K562 (cell line): Measurements from ENCODE around the gene NME7. TPM values are rescaled to one million over a fixed set of nuclear protein-coding genes. Genes with fewer than 3 reads are reported as not detected.

ENCODE experiments used
- ATAC-seq: fragments of 200-7000 bp; cut with Tn5 transposase; 3 replicates; pipeline ENCODE4 v1.9.1; 2020; ENCODE audit warnings: moderate library complexity
- BruUV-seq: library from RNA; stranded (reverse); fragments of 400-500 nt; replicated peaks from 2 replicates; lab custom pipeline; 2021; lab: Mats Ljungman, UMichigan
- CTCF ChIA-PET: fragments of 300-600 bp; formaldehyde crosslinking; extraction: SDS; loops from one replicate; lab custom pipeline; 2021; ENCODE audit warnings: low intra/inter-chr PET ratio; lab: Yijun Ruan, JAX
- POLR2A ChIA-PET: fragments of 300-600, 350-650 bp; sonication (Branson Sonifier 250); formaldehyde crosslinking; extraction: SDS; loops from one replicate; lab custom pipeline; 2021; ENCODE audit warnings: antibody characterized with exemption, inconsistent platforms; lab: Yijun Ruan, JAX
- DNase-seq, 4 experiments: peaks; one replicate each; pipeline versions ENCODE4 v3.0.0 to v3.0.0-alpha.2; 2011 to 2018; ENCODE audit warnings: low spot score in 3 of 4, mixed read lengths in 3 of 4; ENCODE audit errors: extremely low read depth in 1 of 4
- FAIRE-seq: peaks from 2 replicates; lab custom pipeline; 2011; peaks lifted over from hg19 to GRCh38; lab: Jason Lieb, UNC
- H2AFZ ChIP-seq: 2 replicates; pipeline ENCODE4 v1.6.0; 2011; ENCODE audit warnings: low read depth, low read length, control low read depth, inconsistent platforms
- H3K27ac ChIP-seq: fragments of 200-600 bp; 3 replicates; pipeline ENCODE4 v1.8.0; 2011; ENCODE audit warnings: low read depth, mild to moderate bottlenecking, control low read depth, inconsistent platforms, low read length, moderate library complexity, mixed read lengths; ENCODE audit errors: extremely low read depth
- H3K27me3 ChIP-seq, 2 experiments: fragments of 300-600 bp in 1 of 2; 2 replicates in 1 of 2; 3 replicates in 1 of 2; pipeline versions ENCODE4 v1.6.0 to v1.8.0; 2011; ENCODE audit warnings: inconsistent platforms in 2 of 2, low read length in 2 of 2, mild to moderate bottlenecking in 1 of 2, mixed read lengths in 1 of 2, moderate library complexity in 1 of 2; ENCODE audit not compliant: control insufficient read depth in 2 of 2, insufficient read depth in 2 of 2
- H3K36me3 ChIP-seq: fragments of 300-600 bp; 3 replicates; pipeline ENCODE4 v1.8.0; 2011; ENCODE audit warnings: mild to moderate bottlenecking, low read length, inconsistent platforms; ENCODE audit not compliant: control insufficient read depth, insufficient read depth
- H3K4me1 ChIP-seq, 2 experiments: fragments of 200-600 bp in 1 of 2; replicated peaks in 1 of 2; 2 replicates in 1 of 2; 3 replicates in 1 of 2; pipeline versions ENCODE4 v1.5.1 to v1.8.0; 2011; ENCODE audit warnings: inconsistent platforms in 2 of 2, low read length in 2 of 2, mild to moderate bottlenecking in 1 of 2, mixed read lengths in 1 of 2, moderate library complexity in 1 of 2; ENCODE audit not compliant: control insufficient read depth in 2 of 2, insufficient read depth in 2 of 2
- H3K4me2 ChIP-seq: 2 replicates; pipeline ENCODE4 v1.6.1; 2011; ENCODE audit warnings: low read length, control low read depth, inconsistent platforms, mixed read lengths; ENCODE audit not compliant: insufficient read depth
- H3K4me3 ChIP-seq: fragments of 200-600 bp; sonication (generic), shearing (Covaris generic); 2 replicates; pipeline ENCODE4 v1.5.1; 2016; ENCODE audit warnings: control low read depth, inconsistent platforms
- H3K79me2 ChIP-seq: fragments of 200-600 bp; 3 replicates; pipeline ENCODE4 v1.8.0; 2011; ENCODE audit warnings: low read length, inconsistent platforms; ENCODE audit not compliant: control insufficient read depth, insufficient read depth
- H3K9ac ChIP-seq, 2 experiments: 2 replicates each; pipeline versions ENCODE4 v1.6.0 to v1.6.1; 2011; ENCODE audit warnings: low read depth in 2 of 2, low read length in 2 of 2, control low read depth in 1 of 2, inconsistent platforms in 1 of 2, mild to moderate bottlenecking in 1 of 2, mixed read lengths in 1 of 2; ENCODE audit not compliant: insufficient read depth in 1 of 2
- H3K9me1 ChIP-seq: one replicate; pipeline ENCODE4 v1.6.0; 2011; ENCODE audit warnings: inconsistent platforms, mild to moderate bottlenecking, low read length, moderate library complexity; ENCODE audit not compliant: control insufficient read depth, insufficient read depth
- H3K9me3 ChIP-seq: replicated peaks from 2 replicates; pipeline ENCODE4 v1.5.1; 2011; ENCODE audit warnings: low read depth, low read length, inconsistent platforms; ENCODE audit not compliant: control insufficient read depth, insufficient read depth
- H4K20me1 ChIP-seq: replicated peaks from 2 replicates; pipeline ENCODE4 v1.6.1; 2011; ENCODE audit warnings: low read length, inconsistent platforms, mixed read lengths; ENCODE audit not compliant: control insufficient read depth, insufficient read depth
- C11orf30 ChIP-seq: fragments of 450-650 bp; IDR thresholded peaks from 2 replicates; pipeline ENCODE4 v1.6.1; 2016; ENCODE audit warnings: low read depth, mild to moderate bottlenecking
- CEBPG ChIP-seq, 3 experiments: fragments of 200-800 bp in 1 of 3; sonication (Bioruptor generic) in 1 of 3; sonication (generic) in 1 of 3; formaldehyde crosslinking in 1 of 3; IDR thresholded peaks in 2 of 3; conservative IDR thresholded peaks in 1 of 3; 2 replicates each; pipeline versions ENCODE4 v1.6.1 to v1.8.0; 2016 to 2022; ENCODE audit warnings: missing compliant biosample characterization in 2 of 3, missing genetic modification characterization in 2 of 3, mild to moderate bottlenecking in 1 of 3, missing genetic modification reagents in 1 of 3
- CREM ChIP-seq: IDR thresholded peaks from 2 replicates; pipeline ENCODE4 v1.6.1; 2014; ENCODE audit warnings: antibody characterized with exemption, low read depth
- EGR1 ChIP-seq: fragments of 450-650 bp; conservative IDR thresholded peaks from 2 replicates; pipeline ENCODE4 v1.6.1; 2017; ENCODE audit warnings: mild to moderate bottlenecking
- ELK1 ChIP-seq: sonication (generic); formaldehyde crosslinking; IDR thresholded peaks from 2 replicates; pipeline ENCODE4 v1.8.1; 2022; ENCODE audit warnings: missing genetic modification reagents
- EP300 ChIP-seq: IDR thresholded peaks from 2 replicates; pipeline ENCODE4 v1.6.1; 2012; ENCODE audit warnings: low read length, improper control_type of control experiment
- ESRRA ChIP-seq: fragments of 450-650 bp; IDR thresholded peaks from 2 replicates; pipeline ENCODE4 v1.6.1; 2014; ENCODE audit warnings: low read depth, mild to moderate bottlenecking, moderate library complexity, borderline replicate concordance
- GTF2F1 ChIP-seq: IDR thresholded peaks from 2 replicates; pipeline ENCODE4 v1.6.1; 2011; ENCODE audit warnings: low read depth, low read length, improper control_type of control experiment
- ILK ChIP-seq: fragments of 450-650 bp; IDR thresholded peaks from 2 replicates; pipeline ENCODE4 v1.6.1; 2016; ENCODE audit warnings: missing genetic modification characterization, low read depth, mild to moderate bottlenecking, missing compliant biosample characterization, moderate library complexity, borderline replicate concordance
- LCOR ChIP-seq: sonication (generic); formaldehyde crosslinking; IDR thresholded peaks from 2 replicates; pipeline ENCODE4 v1.8.0; 2022; ENCODE audit warnings: mild to moderate bottlenecking, missing genetic modification reagents
- MED1 ChIP-seq: sonication (generic); formaldehyde crosslinking; IDR thresholded peaks from 2 replicates; pipeline ENCODE4 v1.8.1; 2023; ENCODE audit warnings: missing genetic modification reagents, borderline replicate concordance
- PRMT5 ChIP-seq: sonication (generic); formaldehyde crosslinking; IDR thresholded peaks from 2 replicates; pipeline ENCODE4 v1.5.0; 2020; ENCODE audit warnings: missing genetic modification reagents
- SRSF7 ChIP-seq: fragments of 200-400 bp; formaldehyde crosslinking; optimal IDR thresholded peaks from 2 replicates; pipeline ENCODE3; 2017; ENCODE audit warnings: mild to moderate bottlenecking, low read depth, low read length
- SRSF9 ChIP-seq: fragments of 200-400 bp; formaldehyde crosslinking; IDR thresholded peaks from 2 replicates; pipeline ENCODE4 v1.6.1; 2017; ENCODE audit warnings: low read depth, low read length, borderline replicate concordance
- THAP12 ChIP-seq: fragments of 250-450 bp; sonication (Bioruptor Pico); IDR thresholded peaks from 2 replicates; pipeline ENCODE4 v1.9.0; 2021; ENCODE audit warnings: mild to moderate bottlenecking, inconsistent platforms
- ZNF175 ChIP-seq: fragments of 200-800 bp; sonication (Bioruptor generic); IDR thresholded peaks from 2 replicates; pipeline ENCODE4 v1.6.1; 2016; ENCODE audit warnings: low read depth, mild to moderate bottlenecking, missing genetic modification characterization, missing compliant biosample characterization
- ZNF280A ChIP-seq: fragments of 450-650 bp; IDR thresholded peaks from 2 replicates; pipeline ENCODE4 v1.6.1; 2018; ENCODE audit warnings: mild to moderate bottlenecking, low read depth; ENCODE audit not compliant: partially characterized antibody
- ZNF830 ChIP-seq: fragments of 250-450 bp; sonication (Bioruptor Pico); IDR thresholded peaks from 2 replicates; pipeline ENCODE4 v1.5.0; 2021; ENCODE audit warnings: mild to moderate bottlenecking
- ZSCAN32 ChIP-seq: fragments of 450-650 bp; formaldehyde crosslinking; IDR thresholded peaks from 2 replicates; pipeline ENCODE4 v1.4.0; 2020; ENCODE audit warnings: mild to moderate bottlenecking, moderate library complexity
- WGBS: fragments of 100-300 bp; shearing (Covaris generic); methylation state at CpG from one replicate; pipeline ENCODE4 v1.1.6; 2016; ENCODE audit warnings: low coverage, mixed read lengths; ENCODE audit not compliant: insufficient coverage; ENCODE audit errors: missing lambda C conversion rate; 5-methylcytosine and 5-hydroxymethylcytosine counted together
- in situ Hi-C: fragments of 300-500 bp; cut with MboI; formaldehyde crosslinking; loops from 4 replicates; pipeline ENCODE4 v1.15.0; 2018; ENCODE audit warnings: inconsistent platforms, mixed read lengths
- intact Hi-C: fragments of 100-400 bp; cut with micrococcal nuclease; formaldehyde crosslinking; loops from 2 replicates; pipeline ENCODE4 v1.14.2; 2022
- polyA plus RNA-seq, 8 experiments: library from polyadenylated mRNA; depleted of rRNA in 4 of 8; stranded (reverse) in 5 of 8; unstranded in 3 of 8; fragments of >200 nt; fragmentation: Nextera tagmentation in 2 of 8; fragmentation: Illumina TruSeq in 1 of 8; extraction: Ambion mirVana in 2 of 8; extraction: Trizol in 1 of 8; gene quantifications; 2 replicates each; pipeline versions ENCODE4 v1.2.1 to v1.2.3, GENCODE V29; 2011 to 2014; ENCODE audit warnings: inconsistent platforms in 1 of 8, missing spikeins in 1 of 8
- total RNA-seq, 7 experiments: library from RNA; depleted of rRNA in 6 of 7; stranded (reverse); fragments of >200 nt in 6 of 7; fragmentation: Illumina TruSeq in 2 of 7; extraction: Trizol in 2 of 7; gene quantifications; 2 replicates each; pipeline versions ENCODE4 v1.2.1 to v1.2.3, GENCODE V29; 2011 to 2021; ENCODE audit warnings: low replicate concordance in 1 of 7

NME7 gene
- total and polyA plus RNA-seq, 9 of the 15 experiments (the other 6 are each of a cell fraction or from before 2014, with no cell fraction given): 7.9 to 43.2 (median 23.9) TPM

- H3K9ac ChIP-seq: no peak overlapping the region
- peaks cover 2 to 5% of the 10 kb centered on the region in 2 experiments; a peak in 3 of 5 replicates for H3K4me1 ChIP-seq
- ATAC-seq: no peak
- ChIA-PET POLR2A (interaction anchor here (0.5 to 0.9 kb wide), 3 partner anchors 232 to 374 kb away, joined by 3 read pairs; partner anchors contain the start of gene SLC19A2), CTCF (no interaction called here)
- no peaks in the 10 kb centered on the region for H3K36me3 ChIP-seq
- no TSS peak for BruUV-seq
- DNase-seq: no peak
- in situ Hi-C loops (no loop called here), intact Hi-C loops (no loop called here)
- H2AFZ ChIP-seq: no peak overlapping the region
- no peak overlapping the region for H3K4me3 ChIP-seq
- no peaks in the 10 kb centered on the region for H3K9me1 ChIP-seq
- no peaks in the 10 kb centered on the region for H3K79me2 ChIP-seq
- no peak for FAIRE-seq
- H3K27me3 ChIP-seq: peaks cover 0 to under 1% of the 10 kb centered on the region in 2 experiments; a peak in 1 of 5 replicates
- H3K27ac ChIP-seq: no peak overlapping the region
- WGBS: 37% methylated on average over 6 of the region's 6 CpGs
- no peaks in the 10 kb centered on the region for H3K9me3 ChIP-seq
- H3K4me2 ChIP-seq: no peak overlapping the region
- H4K20me1 ChIP-seq: no peaks in the 10 kb centered on the region
- TF ChIP-seq CREM (no peak), LCOR (CRISPR knock-in tag) (no peak), PRMT5 (CRISPR knock-in tag) (no peak), SRSF9 (no peak), ZNF830 (CRISPR knock-in tag) (no peak), ELK1 (no peak), ZSCAN32 (CRISPR knock-in tag) (no peak), C11orf30 (no peak), EGR1 (no peak), ZNF175 (no peak), ZNF280A (no peak), EP300 (no peak), MED1 (CRISPR knock-in tag) (no peak), CEBPG (CRISPR knock-in tag; IDR thresholded peaks at IDR 0.05) (0 out of 2 replicates have a peak, but pooled peaks have one; percentile 8), CEBPG (tag; conservative IDR thresholded peaks at IDR 0.05 in 1 of 2, IDR thresholded peaks at IDR 0.05 in 1 of 2) (no peak), SRSF7 (no peak), THAP12 (no peak), ILK (no peak), GTF2F1 (no peak), ESRRA (peak; percentile 70)
Measured at GRCh38 chr1:169112241-169112640, 255.4 kb downstream of the NME7 start.
